K562 (cell line): ENCODE results near the gene TOPORS. TPM values are rescaled to one million over a fixed set of nuclear protein-coding genes. Genes with fewer than 3 reads are reported as not detected.
A peak's percentile ranks its signal among the peaks of the same experiment; 100 is the strongest.

Source experiments
- BCOR ChIP-seq: fragments of 450-650 bp; IDR thresholded peaks from 2 replicates; pipeline ENCODE4 v1.6.1; 2016
- CREB3L1 ChIP-seq: fragments of 450-650 bp; IDR thresholded peaks from 2 replicates; pipeline ENCODE4 v1.6.1; 2014; ENCODE audit warnings: low read depth, mild to moderate bottlenecking, moderate library complexity, borderline replicate concordance
- CTCF ChIP-seq, 3 experiments: IDR thresholded peaks in 2 of 3; conservative IDR thresholded peaks in 1 of 3; 2 replicates each; pipeline ENCODE4 v1.5.1; 2011 to 2012; ENCODE audit warnings: low read length in 3 of 3, mild to moderate bottlenecking in 3 of 3, control low read depth in 2 of 3, improper control_type of control experiment in 1 of 3, inconsistent platforms in 1 of 3, low read depth in 1 of 3, mixed read lengths in 1 of 3, moderate library complexity in 1 of 3; ENCODE audit not compliant: insufficient read depth in 2 of 3
- FOXJ3 ChIP-seq: sonication (generic); formaldehyde crosslinking; IDR thresholded peaks from 2 replicates; pipeline ENCODE4 v1.4.0; 2020; ENCODE audit warnings: mild to moderate bottlenecking, missing genetic modification reagents
- FOXM1 ChIP-seq, 2 experiments: fragments of 450-650 bp in 1 of 2; sonication (generic) in 1 of 2; formaldehyde crosslinking in 1 of 2; IDR thresholded peaks; 2 replicates each; pipeline versions ENCODE4 v1.6.1 to v1.9.0; 2017 to 2022; ENCODE audit warnings: low read depth in 2 of 2, mild to moderate bottlenecking in 2 of 2, missing genetic modification reagents in 1 of 2, moderate library complexity in 1 of 2
- GABPA ChIP-seq: fragments of 200-800 bp; sonication (Bioruptor generic); conservative IDR thresholded peaks from 2 replicates; pipeline ENCODE4 v1.6.1; 2016; ENCODE audit warnings: low read depth, missing genetic modification characterization, missing compliant biosample characterization
- GABPB1 ChIP-seq: sonication (generic); formaldehyde crosslinking; IDR thresholded peaks from 2 replicates; pipeline ENCODE4 v1.8.0; 2022; ENCODE audit warnings: mild to moderate bottlenecking, missing genetic modification reagents
- HBP1 ChIP-seq: fragments of 450-650 bp; formaldehyde crosslinking; IDR thresholded peaks from 2 replicates; pipeline ENCODE4 v1.4.0; 2022; ENCODE audit warnings: missing genetic modification characterization
- HNRNPLL ChIP-seq: fragments of 200-400 bp; formaldehyde crosslinking; IDR thresholded peaks from 2 replicates; pipeline ENCODE4 v1.6.1; 2017; ENCODE audit warnings: low read length, low read depth, mild to moderate bottlenecking; ENCODE audit not compliant: poor library complexity, severe bottlenecking
- KHSRP ChIP-seq: fragments of 450-650 bp; IDR thresholded peaks from 2 replicates; pipeline ENCODE4 v1.6.1; 2017
- PHB2 ChIP-seq: fragments of 450-650 bp; IDR thresholded peaks from 2 replicates; pipeline ENCODE4 v1.6.1; 2017; ENCODE audit warnings: low read depth
- RFX5 ChIP-seq: IDR thresholded peaks from 2 replicates; pipeline ENCODE4 v1.6.1; 2011; ENCODE audit warnings: low read depth, mild to moderate bottlenecking, improper control_type of control experiment, low read length
- RNF2 ChIP-seq: sonication (generic); IDR thresholded peaks from 2 replicates; pipeline ENCODE4 v1.6.1; 2016
- SLC30A9 ChIP-seq: fragments of 250-450 bp; sonication (Bioruptor Pico); IDR thresholded peaks from 2 replicates; pipeline ENCODE4 v1.8.0; 2022; ENCODE audit warnings: mild to moderate bottlenecking, moderate library complexity
- SNIP1 ChIP-seq: fragments of 450-650 bp; IDR thresholded peaks from 2 replicates; pipeline ENCODE4 v1.7.1; 2017; ENCODE audit warnings: low read depth, mild to moderate bottlenecking
- TAF9B ChIP-seq: fragments of 450-650 bp; IDR thresholded peaks from 2 replicates; pipeline ENCODE4 v1.6.1; 2018; ENCODE audit warnings: mild to moderate bottlenecking; ENCODE audit not compliant: partially characterized antibody
- ZNF23 ChIP-seq: fragments of 250-450 bp; sonication (Bioruptor Pico); IDR thresholded peaks from 2 replicates; pipeline ENCODE4 v1.4.0; 2020; ENCODE audit warnings: mild to moderate bottlenecking
- polyA plus RNA-seq, 8 experiments: library from polyadenylated mRNA; depleted of rRNA in 4 of 8; stranded (reverse) in 5 of 8; unstranded in 3 of 8; fragments of >200 nt; fragmentation: Nextera tagmentation in 2 of 8; fragmentation: Illumina TruSeq in 1 of 8; extraction: Ambion mirVana in 2 of 8; extraction: Trizol in 1 of 8; gene quantifications; 2 replicates each; pipeline versions ENCODE4 v1.2.1 to v1.2.3, GENCODE V29; 2011 to 2014; ENCODE audit warnings: inconsistent platforms in 1 of 8, missing spikeins in 1 of 8
- total RNA-seq, 7 experiments: library from RNA; depleted of rRNA in 6 of 7; stranded (reverse); fragments of >200 nt in 6 of 7; fragmentation: Illumina TruSeq in 2 of 7; extraction: Trizol in 2 of 7; gene quantifications; 2 replicates each; pipeline versions ENCODE4 v1.2.1 to v1.2.3, GENCODE V29; 2011 to 2021; ENCODE audit warnings: low replicate concordance in 1 of 7

The TOPORS gene
- total and polyA plus RNA-seq, 9 of the 15 experiments (the other 6 are each of a cell fraction or from before 2014, with no cell fraction given), result 4.3 to 19.6 (median 9.9) TPM

- no peak for TF ChIP-seq HBP1 (CRISPR knock-in tag)
- no peak for TF ChIP-seq RFX5
- TF ChIP-seq RNF2, result peak; percentile 46; the same call in 1 of the 2 replicates
- TF ChIP-seq GABPB1, result peak; percentile 93
- peak; percentile 92 for TF ChIP-seq GABPA (tag)
- peak; percentile 80 for TF ChIP-seq HNRNPLL
- no peak for TF ChIP-seq BCOR
- no peak for TF ChIP-seq CTCF (IDR thresholded peaks at IDR 0.05 in 2 of 3, conservative IDR thresholded peaks at IDR 0.05 in 1 of 3; ENCODE audit: insufficient read depth in 2 of 3, low read depth in 1 of 3, low read length in 3 of 3)
- no peak for TF ChIP-seq SLC30A9 (CRISPR knock-in tag)
- TF ChIP-seq KHSRP, result no peak
- TF ChIP-seq PHB2, result no peak
- TF ChIP-seq CREB3L1, result no peak
- TF ChIP-seq FOXJ3 (CRISPR knock-in tag), result no peak
- TF ChIP-seq TAF9B, result peak; percentile 58
- no peak for TF ChIP-seq FOXM1 (IDR thresholded peaks at IDR 0.05; ENCODE audit: low read depth)
- no peak for TF ChIP-seq FOXM1 (CRISPR knock-in tag; IDR thresholded peaks at IDR 0.05; ENCODE audit: low read depth)
- no peak for TF ChIP-seq ZNF23 (CRISPR knock-in tag)
- no peak for TF ChIP-seq SNIP1
Measured at GRCh38 chr9:32572900-32573523, 20.6 kb upstream of the TOPORS start, which contains the start of gene NDUFB6 (continued).
